Measurements from ENCODE around the gene XAB2. TPM values are rescaled to one million over a fixed set of nuclear protein-coding genes. Genes with fewer than 3 reads are reported as not detected.

The XAB2 gene
- total RNA-seq, 4 donors from 2014 or later, result 53.7 to 77.2 (median 55.4) TPM

- 35 to 40% methylated on average over 2 of the region's 2 CpGs for WGBS, 2 donors
- H3K9me3 ChIP-seq, result no peaks in the 10 kb centered on the region
- TF ChIP-seq POLR2A (IDR thresholded peaks at IDR 0.05) (no peak), CTCF (IDR thresholded peaks at IDR 0.05) (no peak)
- DNase-seq, result no peak
- no peak overlapping the region for H3K27ac ChIP-seq
- intact Hi-C loops (cut with DNase I), result no loop called here
- peaks cover 0 to 4% of the 10 kb centered on the region in 2 donors for H3K4me1 ChIP-seq
- no peak overlapping the region for H3K4me3 ChIP-seq (replicated peaks in 1 of 3)
- no peaks in the 10 kb centered on the region for H3K36me3 ChIP-seq
- H3K27me3 ChIP-seq, result no peaks in the 10 kb centered on the region
Measured at GRCh38 chr19:7650148-7650547, 20.8 kb upstream of the XAB2 start.

GRCh38 chr19:7648265-7649014, 19.1 kb upstream of the XAB2 start:
- Histone ChIP-seq H3K4me1 (peaks cover 0 to 4% of the 10 kb centered on the region in 2 donors), H3K4me3 (replicated peaks in 1 of 3) (no peak overlapping the region), H3K27ac (no peak overlapping the region), H3K9me3 (no peaks in the 10 kb centered on the region), H3K36me3 (no peaks in the 10 kb centered on the region), H3K27me3 (no peaks in the 10 kb centered on the region)
- intact Hi-C loops (cut with DNase I), result no loop called here
- no peak for DNase-seq
- TF ChIP-seq CTCF (IDR thresholded peaks at IDR 0.05), result no peak
- no peak for TF ChIP-seq POLR2A (IDR thresholded peaks at IDR 0.05)
- 86 to 91% methylated on average over 15 of the region's 15 CpGs for WGBS, 2 donors

GRCh38 chr19:7647156-7647555, 17.8 kb upstream of the XAB2 start:
- no peaks in the 10 kb centered on the region for H3K36me3 ChIP-seq
- TF ChIP-seq CTCF (IDR thresholded peaks at IDR 0.05), result no peak
- H3K27me3 ChIP-seq, result no peaks in the 10 kb centered on the region
- no peak overlapping the region for H3K27ac ChIP-seq
- peaks cover 0 to under 1% of the 10 kb centered on the region in 2 donors for H3K4me1 ChIP-seq
- intact Hi-C loops (cut with DNase I), result no loop called here
- H3K9me3 ChIP-seq, result no peaks in the 10 kb centered on the region
- DNase-seq, result no peak
- H3K4me3 ChIP-seq (replicated peaks in 1 of 3), result no peak overlapping the region
- 89 to 100% methylated on average over 6 to 11 of the region's 26 CpGs for WGBS, 2 donors

GRCh38 chr19:7646426-7646700, 17.0 kb upstream of the XAB2 start:
- Histone ChIP-seq H3K9me3 (no peaks in the 10 kb centered on the region), H3K4me3 (replicated peaks in 1 of 3) (no peak overlapping the region), H3K27me3 (no peaks in the 10 kb centered on the region)

More at GRCh38 chr19:7646426-7646700, 17.0 kb upstream of the XAB2 start:
- Histone ChIP-seq H3K27ac (no peak overlapping the region), H3K4me1 (no peaks in the 10 kb centered on the region), H3K36me3 (no peaks in the 10 kb centered on the region)
- TF ChIP-seq CTCF (IDR thresholded peaks at IDR 0.05) (no peak), POLR2A (IDR thresholded peaks at IDR 0.05) (no peak)
- 76 to 87% methylated on average over 7 to 8 of the region's 8 CpGs for WGBS, 2 donors
- no peak for DNase-seq
- intact Hi-C loops (cut with DNase I), result no loop called here

Data from thyroid gland (tissue), 4 donors.